GM23338 (cell line): Measurements from ENCODE around the gene KRTAP10-12. TPM values are rescaled to one million over a fixed set of nuclear protein-coding genes. Genes with fewer than 3 reads are reported as not detected.

Source experiments
- ATAC-seq: fragments of 200-7000 bp; cut with Tn5 transposase; 3 replicates; pipeline ENCODE4 v1.9.1; 2020
- DNase-seq: peaks from one replicate; pipeline ENCODE4 v3.0.0-alpha.2; 2015; ENCODE audit warnings: low spot score
- H2AFZ ChIP-seq: fragments of 200-600 bp; sonication (generic); 2 replicates; pipeline ENCODE4 v1.8.0; 2016; ENCODE audit warnings: antibody characterized with exemption, mild to moderate bottlenecking, moderate library complexity
- H3F3A ChIP-seq: fragments of 200-600 bp; sonication (generic); replicated peaks from 2 replicates; pipeline ENCODE4 v1.8.0; 2017; ENCODE audit warnings: antibody characterized with exemption, mixed run types, low read depth
- H3K27ac ChIP-seq: fragments of 200-600 bp; sonication (generic); 2 replicates; pipeline ENCODE4 v1.6.1; 2016; ENCODE audit warnings: low read depth
- H3K27me3 ChIP-seq: fragments of 200-600 bp; sonication (generic); 2 replicates; pipeline ENCODE4 v1.8.0; 2016; ENCODE audit warnings: mild to moderate bottlenecking, mixed run types, moderate library complexity; ENCODE audit not compliant: insufficient read depth
- H3K36me3 ChIP-seq: fragments of 200-600 bp; sonication (generic); 2 replicates; pipeline ENCODE4 v1.8.0; 2016; ENCODE audit warnings: mild to moderate bottlenecking; ENCODE audit not compliant: insufficient read depth
- H3K4me1 ChIP-seq: fragments of 200-600 bp; sonication (generic); 2 replicates; pipeline ENCODE4 v1.8.0; 2016; ENCODE audit warnings: mild to moderate bottlenecking, moderate library complexity; ENCODE audit not compliant: insufficient read depth
- H3K4me2 ChIP-seq: fragments of 200-600 bp; sonication (generic); 2 replicates; pipeline ENCODE4 v1.7.1; 2017; ENCODE audit warnings: mixed run types
- H3K4me3 ChIP-seq: fragments of 200-600 bp; sonication (generic); 2 replicates; pipeline ENCODE4 v1.6.1; 2016; ENCODE audit warnings: mixed run types
- H3K79me2 ChIP-seq: fragments of 200-600 bp; sonication (generic); replicated peaks from 2 replicates; pipeline ENCODE4 v1.8.0; 2017; ENCODE audit warnings: mild to moderate bottlenecking; ENCODE audit not compliant: insufficient read depth
- H3K9me2 ChIP-seq: fragments of 200-600 bp; sonication (generic); 2 replicates; pipeline ENCODE4 v1.8.0; 2017; ENCODE audit not compliant: insufficient read depth
- H4K20me1 ChIP-seq: fragments of 200-600 bp; sonication (generic); replicated peaks from 2 replicates; pipeline ENCODE4 v1.8.0; 2017; ENCODE audit warnings: mild to moderate bottlenecking; ENCODE audit not compliant: insufficient read depth
- H3K27ac Mint-ChIP-seq: 2 replicates; pipeline ENCODE4 v1.8.0; 2020; ENCODE audit warnings: inconsistent platforms, mild to moderate bottlenecking, moderate library complexity, mixed read lengths
- H3K27me3 Mint-ChIP-seq: 3 replicates; pipeline ENCODE4 v1.8.0; 2022; ENCODE audit warnings: low read depth, mild to moderate bottlenecking, moderate library complexity, mixed read lengths, inconsistent platforms; ENCODE audit not compliant: insufficient read depth, poor library complexity
- H3K36me3 Mint-ChIP-seq: 3 replicates; pipeline ENCODE4 v1.8.0; 2021; ENCODE audit warnings: low read depth, mild to moderate bottlenecking, inconsistent platforms, moderate library complexity, mixed read lengths
- H3K4me1 Mint-ChIP-seq: 3 replicates; pipeline ENCODE4 v1.8.0; 2020; ENCODE audit warnings: mild to moderate bottlenecking, inconsistent platforms, mixed read lengths
- H3K4me3 Mint-ChIP-seq: 3 replicates; pipeline ENCODE4 v1.8.0; 2021; ENCODE audit warnings: moderate library complexity, mild to moderate bottlenecking, inconsistent platforms, mixed read lengths
- H3K9me3 Mint-ChIP-seq: 3 replicates; pipeline ENCODE4 v1.8.0; 2020; ENCODE audit warnings: moderate library complexity, mild to moderate bottlenecking, inconsistent platforms, mixed read lengths
- CREB1 ChIP-seq: fragments of 250-450 bp; sonication (Bioruptor Pico); IDR thresholded peaks from 2 replicates; pipeline ENCODE4 v1.5.0; 2020; ENCODE audit warnings: low read depth, mild to moderate bottlenecking, moderate library complexity
- CTCF ChIP-seq, 2 experiments: fragments of 200-600 bp in 1 of 2; sonication (generic) in 1 of 2; conservative IDR thresholded peaks; 2 replicates each; pipeline versions ENCODE4 v1.5.1 to v1.6.1; 2016 to 2017; ENCODE audit warnings: antibody characterized with exemption in 2 of 2, low read depth in 2 of 2, mild to moderate bottlenecking in 2 of 2, moderate library complexity in 1 of 2
- ETS1 ChIP-seq: IDR thresholded peaks from 2 replicates; pipeline ENCODE4 v1.6.1; 2016; ENCODE audit warnings: antibody characterized with exemption
- EZH2 ChIP-seq: fragments of 200-600 bp; sonication (generic); IDR thresholded peaks from one replicate; pipeline ENCODE4 v1.8.0; 2017; ENCODE audit warnings: antibody characterized with exemption, mild to moderate bottlenecking, low read depth; ENCODE audit not compliant: unreplicated experiment
- EZH2phosphoT487 ChIP-seq: fragments of 200-600 bp; sonication (generic); IDR thresholded peaks from one replicate; pipeline ENCODE4 v1.8.1; 2018; ENCODE audit warnings: antibody characterized with exemption; ENCODE audit not compliant: unreplicated experiment
- JUNB ChIP-seq: IDR thresholded peaks from one replicate; pipeline ENCODE4 v1.6.1; 2016; ENCODE audit warnings: antibody characterized with exemption; ENCODE audit not compliant: unreplicated experiment
- NANOG ChIP-seq: IDR thresholded peaks from 2 replicates; pipeline ENCODE4 v1.6.1; 2016; ENCODE audit warnings: antibody characterized with exemption, borderline replicate concordance
- POLR2AphosphoS5 ChIP-seq: IDR thresholded peaks from 2 replicates; pipeline ENCODE4 v1.6.1; 2016; ENCODE audit warnings: antibody characterized with exemption, low read depth
- STAT1 ChIP-seq: IDR thresholded peaks from one replicate; pipeline ENCODE4 v1.6.1; 2016; ENCODE audit warnings: antibody characterized with exemption; ENCODE audit not compliant: unreplicated experiment
- ZNF114 ChIP-seq: fragments of 250-450 bp; sonication (Bioruptor Pico); IDR thresholded peaks from 2 replicates; pipeline ENCODE4 v1.5.0; 2020; ENCODE audit warnings: mild to moderate bottlenecking, moderate library complexity
- ZNF331 ChIP-seq: fragments of 250-450 bp; sonication (Bioruptor Pico); IDR thresholded peaks from 2 replicates; pipeline ENCODE4 v1.5.0; 2020; ENCODE audit warnings: low read depth, mild to moderate bottlenecking, moderate library complexity
- ZNF462 ChIP-seq: fragments of 250-450 bp; sonication (Bioruptor Pico); IDR thresholded peaks from 2 replicates; pipeline ENCODE4 v1.5.0; 2020; ENCODE audit warnings: mild to moderate bottlenecking, moderate library complexity
- polyA plus RNA-seq: library from polyadenylated mRNA; unstranded; fragments of >200 nt; fragmentation: Nextera tagmentation; extraction: Ambion mirVana; gene quantifications from 2 replicates; pipeline ENCODE4 v1.2.1, GENCODE V29; 2016
- total RNA-seq: library from RNA; depleted of rRNA; stranded (reverse); fragments of >200 nt; shearing (Covaris generic); gene quantifications from 2 replicates; pipeline ENCODE4 v1.2.3, GENCODE V29; 2014
- TF ChIP-seq, protein P1 (sequence below): IDR thresholded peaks from one replicate; pipeline ENCODE4 v1.6.1; 2018; ENCODE audit warnings: antibody characterized with exemption; ENCODE audit not compliant: unreplicated experiment

The KRTAP10-12 gene
- total and polyA plus RNA-seq, 2 experiments from 2014 or later = not detected

GRCh38 chr21:44701541-44701940, 4.6 kb downstream of the KRTAP10-12 start:
- no peak for ATAC-seq

More at GRCh38 chr21:44701541-44701940, 4.6 kb downstream of the KRTAP10-12 start:
- Mint-ChIP-seq H3K9me3 (peaks cover 2% of the 10 kb centered on the region; the same call in 1 of the 3 replicates), H3K4me3 (no peak overlapping the region; the same call in 2 of the 3 replicates), H3K27me3 (peaks cover 34% of the 10 kb centered on the region), H3K36me3 (no peaks in the 10 kb centered on the region), H3K27ac (peak overlapping the region; percentile 26; the same call in 1 of the 2 replicates), H3K4me1 (peaks cover 78% of the 10 kb centered on the region)
- H3K4me2 ChIP-seq = 0 out of 2 replicates have a peak overlapping the region, but pooled peaks have one; percentile 32
- no peak overlapping the region for H3K4me3 ChIP-seq
- no peak overlapping the region for H3K27ac ChIP-seq
- peaks cover 42% of the 10 kb centered on the region for H3K4me1 ChIP-seq
- no peaks in the 10 kb centered on the region for H4K20me1 ChIP-seq
- H3K36me3 ChIP-seq = no peaks in the 10 kb centered on the region
- no peak overlapping the region for H2AFZ ChIP-seq
- TF ChIP-seq ETS1 (no peak), JUNB (no peak), ZNF114 (no peak), CTCF (conservative IDR thresholded peaks at IDR 0.05; ENCODE audit: low read depth in 2 of 2) (no peak), NANOG (no peak), POLR2AphosphoS5 (no peak), ZNF462 (CRISPR knock-in tag) (no peak), EZH2phosphoT487 (no peak), ZNF331 (CRISPR knock-in tag) (no peak), EZH2 (no peak), CREB1 (CRISPR knock-in tag) (no peak), STAT1 (no peak)
- TF ChIP-seq, protein P1, sequence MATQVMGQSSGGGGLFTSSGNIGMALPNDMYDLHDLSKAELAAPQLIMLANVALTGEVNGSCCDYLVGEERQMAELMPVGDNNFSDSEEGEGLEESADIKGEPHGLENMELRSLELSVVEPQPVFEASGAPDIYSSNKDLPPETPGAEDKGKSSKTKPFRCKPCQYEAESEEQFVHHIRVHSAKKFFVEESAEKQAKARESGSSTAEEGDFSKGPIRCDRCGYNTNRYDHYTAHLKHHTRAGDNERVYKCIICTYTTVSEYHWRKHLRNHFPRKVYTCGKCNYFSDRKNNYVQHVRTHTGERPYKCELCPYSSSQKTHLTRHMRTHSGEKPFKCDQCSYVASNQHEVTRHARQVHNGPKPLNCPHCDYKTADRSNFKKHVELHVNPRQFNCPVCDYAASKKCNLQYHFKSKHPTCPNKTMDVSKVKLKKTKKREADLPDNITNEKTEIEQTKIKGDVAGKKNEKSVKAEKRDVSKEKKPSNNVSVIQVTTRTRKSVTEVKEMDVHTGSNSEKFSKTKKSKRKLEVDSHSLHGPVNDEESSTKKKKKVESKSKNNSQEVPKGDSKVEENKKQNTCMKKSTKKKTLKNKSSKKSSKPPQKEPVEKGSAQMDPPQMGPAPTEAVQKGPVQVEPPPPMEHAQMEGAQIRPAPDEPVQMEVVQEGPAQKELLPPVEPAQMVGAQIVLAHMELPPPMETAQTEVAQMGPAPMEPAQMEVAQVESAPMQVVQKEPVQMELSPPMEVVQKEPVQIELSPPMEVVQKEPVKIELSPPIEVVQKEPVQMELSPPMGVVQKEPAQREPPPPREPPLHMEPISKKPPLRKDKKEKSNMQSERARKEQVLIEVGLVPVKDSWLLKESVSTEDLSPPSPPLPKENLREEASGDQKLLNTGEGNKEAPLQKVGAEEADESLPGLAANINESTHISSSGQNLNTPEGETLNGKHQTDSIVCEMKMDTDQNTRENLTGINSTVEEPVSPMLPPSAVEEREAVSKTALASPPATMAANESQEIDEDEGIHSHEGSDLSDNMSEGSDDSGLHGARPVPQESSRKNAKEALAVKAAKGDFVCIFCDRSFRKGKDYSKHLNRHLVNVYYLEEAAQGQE = no peak
- no peaks in the 10 kb centered on the region for H3K79me2 ChIP-seq
- H3F3A ChIP-seq = 0 out of 2 replicates have a peak, but pooled peaks cover 9% of the 10 kb centered on the region
- no peaks in the 10 kb centered on the region for H3K9me2 ChIP-seq
- peaks cover 12% of the 10 kb centered on the region for H3K27me3 ChIP-seq
- no peak for DNase-seq
